Activated CD4-positive, alpha-beta T cell treated with anti-CD3 and anti-CD28 coated beads for 4 hours (primary cell): ENCODE measurements around the gene CA5B.
"Not testable (repeated sequence)": the region's sequence is repeated elsewhere in the genome, so short reads cannot be mapped to it uniquely, and the experiment has no call there.

ENCODE experiments used
- DNase-seq, 2 donors: peaks; one replicate each; pipeline ENCODE4 v3.0.0-alpha.2; 2020

The CA5B gene, protein sequence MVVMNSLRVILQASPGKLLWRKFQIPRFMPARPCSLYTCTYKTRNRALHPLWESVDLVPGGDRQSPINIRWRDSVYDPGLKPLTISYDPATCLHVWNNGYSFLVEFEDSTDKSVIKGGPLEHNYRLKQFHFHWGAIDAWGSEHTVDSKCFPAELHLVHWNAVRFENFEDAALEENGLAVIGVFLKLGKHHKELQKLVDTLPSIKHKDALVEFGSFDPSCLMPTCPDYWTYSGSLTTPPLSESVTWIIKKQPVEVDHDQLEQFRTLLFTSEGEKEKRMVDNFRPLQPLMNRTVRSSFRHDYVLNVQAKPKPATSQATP

DNA sequence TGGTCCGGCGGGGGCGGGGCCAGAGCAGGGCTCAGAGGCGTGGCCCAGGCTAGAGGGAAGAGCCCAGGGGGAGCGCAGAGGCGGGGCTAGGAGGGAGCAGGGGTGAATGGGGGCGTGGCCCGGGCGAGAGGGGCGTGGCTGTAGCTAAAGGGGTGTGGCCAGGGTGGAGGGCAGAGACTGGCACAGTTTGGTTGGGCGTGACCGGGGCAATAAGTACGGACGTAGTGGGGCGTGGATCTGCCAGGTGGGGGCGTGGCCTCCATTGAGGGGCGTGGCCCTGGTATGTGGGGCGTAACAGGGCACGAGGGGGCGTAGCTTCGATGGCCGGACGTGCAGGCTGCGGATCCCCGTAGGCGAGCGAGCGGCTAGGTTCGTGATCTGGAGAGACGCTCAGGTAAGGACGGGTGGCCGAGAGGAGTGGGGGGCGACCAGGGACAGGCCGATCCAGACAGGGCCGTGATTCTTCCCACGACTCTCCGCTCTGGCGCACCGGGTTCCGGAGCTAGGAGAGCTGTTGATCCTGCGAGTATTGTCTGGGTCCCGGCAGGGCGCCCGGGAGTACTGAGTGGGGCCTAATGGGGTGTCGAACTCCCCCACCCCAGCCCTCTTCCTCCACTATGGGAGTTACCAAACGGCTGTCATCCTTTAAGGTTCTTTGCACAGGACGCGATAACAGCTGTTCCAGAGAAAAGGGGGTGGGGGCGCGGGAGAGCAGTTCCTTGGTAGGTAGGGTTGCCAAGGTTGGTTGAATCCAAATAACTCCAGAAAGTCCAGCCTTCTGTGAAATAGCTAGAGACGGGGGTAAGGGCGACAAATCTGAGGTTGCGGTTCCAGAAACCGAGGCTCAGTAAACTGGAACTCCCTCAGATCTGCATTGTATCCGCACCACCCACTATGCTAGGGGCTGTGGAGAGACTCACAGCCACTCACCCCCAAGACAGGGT, at the start of gene CA5B:
Gene CA5B, plus strand, starts transcription at position 312 of the 944 bp plus-strand sequence. CDS start 11,754 bp downstream, outside the sequence.
- peak; percentile 93 to 100 for DNase-seq

DNA sequence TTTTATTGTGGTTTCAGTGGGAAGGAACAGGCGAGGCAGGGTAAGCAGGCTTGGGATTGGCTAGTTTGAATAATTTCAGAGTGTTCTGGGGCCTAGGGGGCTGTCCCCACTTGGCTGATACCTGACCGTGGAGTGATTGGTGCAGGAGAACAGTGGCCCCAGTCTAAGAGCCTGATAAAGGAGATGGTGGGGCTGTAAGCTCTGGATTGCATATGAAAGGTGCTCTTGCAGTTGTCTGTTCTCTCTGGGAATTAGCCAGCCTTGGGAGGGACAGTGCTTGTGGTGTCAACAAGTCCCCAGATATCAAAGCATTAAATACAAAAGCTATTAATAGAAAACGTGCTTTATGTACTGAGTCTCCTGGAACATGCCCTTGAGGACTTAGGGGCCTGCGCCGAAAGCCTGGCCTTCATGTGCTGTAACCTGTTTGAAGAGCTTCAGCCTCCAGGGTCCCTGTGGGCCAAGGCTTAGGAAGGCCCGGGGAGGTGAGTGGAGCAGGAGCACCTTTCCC, 43.1 kb upstream of the CA5B start:
- DNase-seq, result no peak

DNA sequence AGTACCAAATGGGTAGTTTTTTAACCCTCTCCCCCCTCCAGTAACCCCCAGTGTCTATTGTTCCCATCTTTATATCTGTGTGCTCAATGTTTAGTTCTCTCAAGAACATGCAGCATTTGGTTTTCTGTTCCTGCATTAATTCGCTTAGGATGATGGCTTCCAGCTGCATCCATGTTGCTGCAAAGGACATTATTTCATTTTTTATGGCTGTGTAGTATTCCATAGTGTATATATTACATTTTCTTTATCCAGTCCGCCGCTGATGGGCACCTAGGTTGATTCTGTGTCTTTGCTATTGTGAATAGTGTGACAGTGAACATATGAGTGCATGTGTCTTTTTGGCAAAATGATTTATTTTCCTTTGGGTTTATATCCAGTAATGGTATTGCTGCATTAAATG, 41.6 kb upstream of the CA5B start:
- DNase-seq, result no peak

GRCh38 chrX:15702488-15703371, 35.3 kb upstream of the CA5B start:
- DNase-seq, result no peak

GRCh38 chrX:15703809-15704208, 34.3 kb upstream of the CA5B start:
- DNase-seq, result not testable (repeated sequence)

- DNase-seq, result not testable (repeated sequence)
Observed at GRCh38 chrX:15704273-15704672, 33.8 kb upstream of the CA5B start.

GRCh38 chrX:15714529-15714928, 23.5 kb upstream of the CA5B start:
- no peak for DNase-seq

DNA sequence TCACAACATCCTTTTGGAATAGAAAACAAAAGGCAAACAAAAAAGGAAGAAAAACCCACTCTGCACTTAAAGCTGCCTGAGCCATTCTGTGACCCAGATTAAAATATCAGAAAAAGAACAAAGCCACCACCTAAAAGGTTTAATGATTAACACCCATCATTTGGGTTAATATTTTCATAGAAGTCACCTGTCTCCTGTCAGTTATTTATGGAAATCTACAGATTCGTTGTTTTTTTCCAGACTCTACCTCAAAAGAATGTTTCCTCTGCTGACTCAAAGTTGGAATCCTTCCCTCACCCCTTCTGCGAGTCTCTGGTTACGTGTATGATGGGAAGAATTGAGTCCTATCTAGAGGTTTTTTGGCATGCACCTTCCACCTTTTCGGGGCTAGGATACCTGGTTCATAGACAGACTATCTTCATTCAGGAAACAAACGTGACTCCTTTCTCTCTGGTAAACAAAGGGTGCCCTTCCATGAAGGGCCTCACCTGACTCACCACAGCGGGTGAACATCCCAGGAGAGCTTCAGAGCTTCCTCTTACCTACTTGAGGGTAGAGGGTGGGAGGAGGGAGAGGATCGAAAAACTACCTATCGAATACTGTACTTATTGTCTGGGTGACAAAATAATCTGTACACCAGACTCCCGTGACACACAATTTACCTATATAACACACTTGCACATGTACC, 19.6 kb upstream of the CA5B start:
- no peak for DNase-seq

- DNase-seq, result no peak
Observed at GRCh38 chrX:15719324-15719968, 18.6 kb upstream of the CA5B start.

GRCh38 chrX:15721911-15722310, 16.2 kb upstream of the CA5B start:
- no peak for DNase-seq

GRCh38 chrX:15723887-15724517, 14.1 kb upstream of the CA5B start:
- no peak for DNase-seq

GRCh38 chrX:15724911-15725310, 13.2 kb upstream of the CA5B start:
- DNase-seq, result no peak

DNA sequence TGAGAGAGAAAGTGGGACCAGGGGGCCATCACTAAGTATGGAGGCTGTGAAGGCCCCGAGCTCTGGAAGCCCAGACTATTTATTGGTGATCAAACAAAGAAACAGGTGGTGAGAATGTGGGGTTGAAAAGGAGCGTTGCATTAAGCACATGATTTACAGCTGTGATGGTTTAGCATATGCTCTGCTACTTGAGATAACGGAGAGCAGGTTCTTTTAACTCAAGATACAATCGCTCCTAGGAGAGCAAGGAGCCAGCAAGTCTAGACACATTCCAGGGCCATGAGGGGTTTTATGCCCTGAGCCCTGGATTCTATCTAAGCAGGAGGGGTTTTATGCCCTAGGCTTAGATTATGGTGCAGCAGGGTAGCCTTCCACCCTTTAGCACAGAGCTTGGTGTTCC, 6.7 kb upstream of the CA5B start:
- not testable (repeated sequence) for DNase-seq

DNA sequence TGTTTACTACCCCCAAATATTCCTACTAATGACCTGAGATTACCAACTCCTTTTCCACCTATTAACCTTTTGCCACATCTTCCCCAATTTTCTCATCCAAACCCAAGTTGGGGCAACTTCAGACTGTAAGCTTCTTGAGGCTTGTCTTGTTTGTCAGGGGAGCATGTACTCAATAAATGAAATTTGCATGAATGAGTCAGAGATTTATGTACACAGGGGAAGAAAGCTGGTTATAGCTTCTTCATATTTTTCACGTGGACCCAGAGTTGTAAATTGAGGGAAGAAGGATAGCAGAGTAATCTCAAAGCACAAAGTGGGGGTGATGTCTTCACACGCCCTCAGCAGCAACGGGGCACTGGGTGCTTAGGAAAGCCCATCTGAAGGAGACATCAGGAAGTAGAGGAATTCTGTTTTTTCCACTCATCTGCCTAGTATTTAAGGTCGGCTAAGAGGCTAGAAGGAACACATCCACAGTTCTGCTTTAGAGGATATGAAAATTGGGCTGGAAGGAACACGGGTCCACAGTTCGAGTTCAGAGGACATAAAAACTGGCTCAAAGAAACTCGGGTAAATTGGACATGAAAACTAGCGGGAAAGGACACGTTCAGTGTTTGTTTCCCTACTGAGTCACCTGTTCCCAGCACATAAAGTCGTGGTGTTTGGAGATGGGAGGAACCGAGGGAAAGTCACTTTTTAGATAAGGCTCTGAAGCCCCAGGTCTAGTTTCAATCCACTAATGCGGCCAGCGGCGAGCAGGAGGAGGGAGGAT, 696 bp upstream of the CA5B start:
- no peak for DNase-seq

DNA sequence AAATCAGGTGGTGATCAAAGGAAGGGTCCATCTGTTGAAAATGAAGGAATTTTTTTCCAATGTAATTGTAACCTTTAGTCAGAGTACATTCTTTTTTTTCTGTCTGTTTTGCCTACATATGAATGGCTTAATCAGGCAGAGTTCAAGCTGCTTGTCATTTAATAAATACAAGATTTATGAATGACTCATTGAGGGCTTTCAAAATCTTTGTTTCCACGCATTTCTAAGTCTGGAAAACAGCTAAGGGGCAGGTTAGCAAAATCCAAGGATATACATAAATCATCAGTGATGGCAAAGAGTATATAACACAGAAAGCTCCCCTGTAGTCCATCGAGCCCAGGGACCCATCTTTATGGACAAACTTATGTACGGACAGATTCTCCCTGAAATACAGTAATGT, 1.8 kb downstream of the CA5B start:
- DNase-seq, result no peak

DNA sequence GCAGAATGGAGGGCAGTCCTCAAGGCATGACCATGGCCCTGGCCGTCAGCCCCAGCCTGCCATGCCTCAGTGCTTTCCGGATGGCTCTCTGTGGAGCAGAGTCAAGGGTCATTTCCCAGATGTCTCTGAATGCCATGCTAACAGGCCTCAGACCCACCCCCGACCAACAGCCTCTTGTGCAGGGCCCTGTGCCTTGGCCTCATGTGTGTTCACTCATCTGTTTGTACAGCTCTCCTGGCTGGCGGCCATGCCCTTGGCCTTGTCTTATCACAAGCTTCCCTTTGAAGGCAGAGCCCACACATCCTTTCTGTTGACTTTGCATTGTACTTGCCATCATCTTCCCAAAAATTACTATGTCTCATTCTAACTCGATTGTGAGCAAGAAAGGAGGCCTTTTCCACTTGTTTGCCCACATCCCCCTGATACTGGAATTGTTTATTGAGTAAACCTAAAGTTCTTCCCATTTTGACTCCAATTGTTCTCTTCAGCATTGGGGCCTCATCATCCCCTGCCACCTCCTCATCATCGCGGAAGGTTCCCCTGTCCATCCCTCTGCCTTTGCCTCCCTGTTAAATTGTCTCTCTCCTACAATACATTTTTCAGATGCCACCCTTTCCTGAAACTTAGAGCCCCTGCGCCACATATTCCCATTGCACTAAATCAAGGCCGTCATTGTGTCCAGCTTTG, 6.3 kb downstream of the CA5B start:
- no peak for DNase-seq

DNA sequence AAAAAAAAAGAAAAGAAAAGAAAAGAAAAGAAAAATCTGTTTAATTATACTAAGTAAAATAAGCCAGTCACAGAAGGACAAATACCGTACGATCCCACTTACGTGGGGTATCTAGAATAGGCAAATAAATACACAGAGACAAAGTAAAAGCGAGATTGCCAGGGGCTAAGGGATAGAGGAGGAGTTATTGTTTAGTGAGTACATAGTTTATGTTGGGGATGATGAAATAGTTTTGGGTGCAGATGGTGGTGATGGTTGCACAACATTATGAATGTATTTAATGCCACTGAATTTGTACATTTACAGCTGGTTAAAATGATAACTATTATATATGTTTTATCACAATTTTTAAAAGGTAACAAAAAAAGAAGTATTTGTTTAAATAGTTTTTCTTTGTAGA, 7.1 kb downstream of the CA5B start:
- DNase-seq, result no peak

- not testable (repeated sequence) for DNase-seq
Observed at GRCh38 chrX:15746651-15747050, 8.6 kb downstream of the CA5B start.

DNA sequence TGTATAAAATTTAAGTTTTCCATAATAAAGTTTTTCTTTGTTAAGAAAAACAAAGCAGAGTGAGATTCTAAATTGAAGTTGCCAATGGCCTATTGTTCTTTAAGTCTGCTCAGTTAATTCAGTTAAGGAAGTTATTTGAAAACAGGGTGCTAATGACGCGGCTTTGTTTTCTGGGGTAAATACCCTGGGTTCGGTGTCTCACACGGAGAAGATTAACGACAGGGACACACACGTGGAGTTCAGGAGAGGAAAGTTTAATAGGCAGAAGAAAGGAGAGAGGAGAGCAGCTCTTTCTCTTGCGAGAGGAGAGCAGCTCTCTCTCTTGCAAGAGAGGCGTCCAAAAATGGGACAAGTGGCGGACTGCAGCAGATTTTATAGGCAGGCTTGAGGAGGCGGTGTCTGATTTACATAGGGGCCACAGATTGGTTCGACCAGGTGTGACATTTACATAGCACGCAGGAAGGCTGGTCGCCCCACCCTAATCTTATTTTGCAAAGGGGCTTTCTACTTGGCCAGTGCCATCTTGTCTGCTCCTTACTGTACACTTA, 9.6 kb downstream of the CA5B start:
- DNase-seq, result no peak
